MM.1S (cell line): ENCODE results near the gene HECTD4.
"Not testable (repeated sequence)": the region's sequence is repeated elsewhere in the genome, so short reads cannot be mapped to it uniquely, and the experiment has no call there.

Experiments used
- DNase-seq: peaks from one replicate; pipeline ENCODE4 v3.0.0-alpha.2; 2015
- H2AFZ ChIP-seq: fragments of 300-600 bp; sonication (generic); 2 replicates; pipeline ENCODE4 v1.6.0; 2016; ENCODE audit warnings: antibody characterized with exemption, low read length
- H3F3A ChIP-seq: fragments of 300-600 bp; sonication (generic); 2 replicates; pipeline ENCODE4 v1.6.1; 2016; ENCODE audit warnings: mild to moderate bottlenecking, antibody characterized with exemption, low read length, moderate library complexity, mixed read lengths; ENCODE audit not compliant: insufficient read depth
- H3K27ac ChIP-seq: fragments of 300-600 bp; sonication (generic); 2 replicates; pipeline ENCODE4 v1.5.1; 2016; ENCODE audit warnings: mild to moderate bottlenecking, low read length
- H3K27me3 ChIP-seq: fragments of 300-600 bp; sonication (generic); replicated peaks from 2 replicates; pipeline ENCODE4 v1.6.0; 2016; ENCODE audit warnings: low read length; ENCODE audit not compliant: insufficient read depth
- H3K36me3 ChIP-seq: fragments of 300-600 bp; sonication (generic); replicated peaks from 2 replicates; pipeline ENCODE4 v1.6.1; 2016; ENCODE audit warnings: mild to moderate bottlenecking, low read length, mixed read lengths; ENCODE audit not compliant: insufficient read depth
- H3K4me1 ChIP-seq: fragments of 300-600 bp; sonication (generic); 2 replicates; pipeline ENCODE4 v1.6.1; 2016; ENCODE audit warnings: low read length, mixed read lengths
- H3K4me2 ChIP-seq: fragments of 300-600 bp; sonication (generic); 2 replicates; pipeline ENCODE4 v1.6.0; 2016; ENCODE audit warnings: low read depth, low read length
- H3K4me3 ChIP-seq: fragments of 300-600 bp; sonication (generic); 2 replicates; pipeline ENCODE4 v1.5.1; 2016; ENCODE audit warnings: low read length, mixed read lengths
- H3K79me2 ChIP-seq: fragments of 300-600 bp; sonication (generic); 2 replicates; pipeline ENCODE4 v1.6.1; 2016; ENCODE audit warnings: mixed run types, low read length, mixed read lengths
- H3K9ac ChIP-seq: fragments of 300-600 bp; sonication (generic); 2 replicates; pipeline ENCODE4 v1.6.1; 2016; ENCODE audit warnings: low read length, mixed read lengths
- H3K9me2 ChIP-seq: fragments of 300-600 bp; sonication (generic); replicated peaks from 2 replicates; pipeline ENCODE4 v1.6.1; 2016; ENCODE audit warnings: mild to moderate bottlenecking, low read length, mixed read lengths; ENCODE audit not compliant: insufficient read depth
- H3K9me3 ChIP-seq: fragments of 300-600 bp; sonication (generic); replicated peaks from 2 replicates; pipeline ENCODE4 v1.6.1; 2016; ENCODE audit warnings: mild to moderate bottlenecking, low read length, mixed read lengths; ENCODE audit not compliant: insufficient read depth
- H4K20me1 ChIP-seq: fragments of 300-600 bp; sonication (generic); 2 replicates; pipeline ENCODE4 v1.6.1; 2016; ENCODE audit warnings: mild to moderate bottlenecking, low read length, moderate library complexity, mixed read lengths; ENCODE audit not compliant: insufficient read depth
- EZH2 ChIP-seq: fragments of 300-600 bp; sonication (generic); optimal IDR thresholded peaks from 2 replicates; pipeline ENCODE3; 2017; ENCODE audit warnings: low read depth, mild to moderate bottlenecking, antibody characterized with exemption, low read length, mixed read lengths
- EZH2phosphoT487 ChIP-seq: fragments of 300-600 bp; sonication (generic); IDR thresholded peaks from 2 replicates; pipeline ENCODE4 v1.6.1; 2018; ENCODE audit warnings: antibody characterized with exemption, low read length
- TF ChIP-seq, protein P1 (sequence below): fragments of 300-600 bp; sonication (generic); IDR thresholded peaks from 2 replicates; pipeline ENCODE4 v1.5.1; 2016; ENCODE audit warnings: antibody characterized with exemption, low read length, mixed read lengths

HECTD4 gene

DNA sequence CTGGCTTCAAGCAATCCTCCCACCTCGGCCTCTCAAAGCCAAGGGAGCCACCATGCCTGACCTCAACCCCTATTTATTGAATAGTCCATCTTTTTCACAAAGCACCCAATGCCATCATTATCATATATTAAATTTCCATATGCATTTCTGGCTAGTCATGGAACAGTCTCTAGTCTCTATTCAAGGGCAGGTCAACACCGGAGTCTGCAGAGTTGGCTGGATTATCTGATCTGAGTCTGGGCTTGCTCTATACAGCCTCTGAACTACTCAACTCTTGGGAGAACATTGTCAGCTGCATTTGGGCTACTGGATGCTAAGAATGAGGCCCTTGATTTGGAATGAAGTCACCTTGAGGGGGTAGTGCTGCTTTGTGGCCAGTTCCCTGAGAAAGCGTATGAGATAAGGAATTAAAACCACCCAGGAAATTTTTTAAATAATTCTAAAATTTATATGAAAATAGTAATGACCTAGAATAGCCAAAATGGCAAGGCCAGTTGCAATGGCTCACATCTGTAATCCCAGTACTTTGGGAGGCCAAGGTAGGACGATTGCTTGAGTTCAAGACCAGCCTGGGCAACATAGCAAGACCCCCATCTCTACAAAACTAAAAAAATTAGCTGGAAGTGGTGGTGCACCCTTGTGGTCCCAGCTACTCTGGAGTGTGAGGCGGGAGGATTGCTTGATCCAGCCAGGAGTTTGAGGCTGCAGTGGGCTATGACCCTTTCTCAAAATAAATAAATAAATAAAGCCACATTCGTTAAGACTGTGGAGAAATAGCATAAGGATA, 266.8 kb downstream of the HECTD4 start:
- Histone ChIP-seq H3K27me3 (no peaks in the 10 kb centered on the region), H3K36me3 (no peaks in the 10 kb centered on the region), H3F3A (no peaks in the 10 kb centered on the region), H3K4me1 (no peaks in the 10 kb centered on the region; the same call in 1 of the 2 replicates), H4K20me1 (no peaks in the 10 kb centered on the region), H3K27ac (no peak overlapping the region), H3K4me2 (no peak overlapping the region), H3K9ac (no peak overlapping the region), H3K79me2 (no peaks in the 10 kb centered on the region), H3K9me3 (no peaks in the 10 kb centered on the region), H3K9me2 (no peaks in the 10 kb centered on the region), H3K4me3 (no peak overlapping the region), H2AFZ (no peak overlapping the region)
- TF ChIP-seq, protein P1, sequence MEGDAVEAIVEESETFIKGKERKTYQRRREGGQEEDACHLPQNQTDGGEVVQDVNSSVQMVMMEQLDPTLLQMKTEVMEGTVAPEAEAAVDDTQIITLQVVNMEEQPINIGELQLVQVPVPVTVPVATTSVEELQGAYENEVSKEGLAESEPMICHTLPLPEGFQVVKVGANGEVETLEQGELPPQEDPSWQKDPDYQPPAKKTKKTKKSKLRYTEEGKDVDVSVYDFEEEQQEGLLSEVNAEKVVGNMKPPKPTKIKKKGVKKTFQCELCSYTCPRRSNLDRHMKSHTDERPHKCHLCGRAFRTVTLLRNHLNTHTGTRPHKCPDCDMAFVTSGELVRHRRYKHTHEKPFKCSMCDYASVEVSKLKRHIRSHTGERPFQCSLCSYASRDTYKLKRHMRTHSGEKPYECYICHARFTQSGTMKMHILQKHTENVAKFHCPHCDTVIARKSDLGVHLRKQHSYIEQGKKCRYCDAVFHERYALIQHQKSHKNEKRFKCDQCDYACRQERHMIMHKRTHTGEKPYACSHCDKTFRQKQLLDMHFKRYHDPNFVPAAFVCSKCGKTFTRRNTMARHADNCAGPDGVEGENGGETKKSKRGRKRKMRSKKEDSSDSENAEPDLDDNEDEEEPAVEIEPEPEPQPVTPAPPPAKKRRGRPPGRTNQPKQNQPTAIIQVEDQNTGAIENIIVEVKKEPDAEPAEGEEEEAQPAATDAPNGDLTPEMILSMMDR: no peak
- TF ChIP-seq EZH2phosphoT487: no peak
- no peak for TF ChIP-seq EZH2
- no peak for DNase-seq

DNA sequence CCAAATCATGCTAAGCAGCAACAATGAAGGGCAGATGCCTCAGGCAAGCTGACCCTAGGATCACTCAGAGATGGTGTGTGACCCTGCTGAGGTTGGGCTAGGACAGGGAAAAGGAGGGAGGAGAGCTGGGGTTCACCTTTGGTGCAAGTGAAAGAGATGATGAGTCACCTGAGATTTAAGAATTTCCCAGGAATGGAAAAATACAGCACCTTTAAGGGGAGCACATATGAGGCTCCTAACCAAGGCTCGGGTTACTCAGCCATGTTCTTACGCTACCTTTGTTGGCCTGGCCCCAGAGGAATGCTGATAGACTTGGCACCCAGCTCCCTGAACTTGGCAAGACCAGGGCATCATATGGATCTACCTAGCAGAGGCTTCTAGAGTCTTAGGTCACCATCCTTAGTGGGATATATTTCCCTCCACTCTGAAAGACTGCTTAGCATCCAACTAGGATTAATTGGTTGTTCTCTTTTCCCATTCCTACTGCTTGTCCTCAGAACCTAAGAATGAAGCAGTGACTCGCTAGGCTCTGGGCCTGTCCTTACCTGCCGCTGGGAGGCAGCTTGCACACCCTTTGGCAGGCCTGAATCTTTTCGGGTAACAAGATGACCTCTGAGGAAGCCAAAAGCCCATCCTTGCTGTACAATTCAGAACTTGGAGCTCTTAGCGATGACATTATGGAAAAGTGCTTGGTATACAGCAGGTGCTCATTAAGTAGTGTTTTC, 269.7 kb downstream of the HECTD4 start:
- no peaks in the 10 kb centered on the region for H3K9me3 ChIP-seq
- TF ChIP-seq, protein P1: no peak
- TF ChIP-seq EZH2 (no peak), EZH2phosphoT487 (no peak)
- H3K9me2 ChIP-seq: no peaks in the 10 kb centered on the region
- H3K79me2 ChIP-seq: peaks cover 12% of the 10 kb centered on the region
- no peak overlapping the region for H2AFZ ChIP-seq
- no peak overlapping the region for H3K4me3 ChIP-seq
- no peaks in the 10 kb centered on the region; the same call in 1 of the 2 replicates for H3K4me1 ChIP-seq
- no peak overlapping the region for H3K4me2 ChIP-seq
- no peak for DNase-seq
- H3K9ac ChIP-seq: no peak overlapping the region
- no peaks in the 10 kb centered on the region for H3K36me3 ChIP-seq
- H3K27me3 ChIP-seq: no peaks in the 10 kb centered on the region
- no peaks in the 10 kb centered on the region for H4K20me1 ChIP-seq
- no peak overlapping the region for H3K27ac ChIP-seq
- no peaks in the 10 kb centered on the region for H3F3A ChIP-seq

GRCh38 chr12:112111931-112112330, 270.3 kb downstream of the HECTD4 start:
- TF ChIP-seq, protein P1: no peak
- TF ChIP-seq EZH2 (no peak), EZH2phosphoT487 (no peak)
- Histone ChIP-seq H4K20me1 (no peaks in the 10 kb centered on the region), H3F3A (no peaks in the 10 kb centered on the region), H3K27ac (no peak overlapping the region), H3K9ac (no peak overlapping the region), H3K9me3 (no peaks in the 10 kb centered on the region), H3K27me3 (no peaks in the 10 kb centered on the region), H3K79me2 (peaks cover 19% of the 10 kb centered on the region), H3K4me3 (no peak overlapping the region), H3K4me2 (no peak overlapping the region), H2AFZ (no peak overlapping the region), H3K9me2 (no peaks in the 10 kb centered on the region), H3K4me1 (no peaks in the 10 kb centered on the region; the same call in 1 of the 2 replicates), H3K36me3 (no peaks in the 10 kb centered on the region)
- DNase-seq: no peak

GRCh38 chr12:112110787-112111662, 271.2 kb downstream of the HECTD4 start:
- H3K4me1 ChIP-seq, H3F3A ChIP-seq: not testable (repeated sequence)

More at GRCh38 chr12:112110787-112111662, 271.2 kb downstream of the HECTD4 start:
- H3K4me2 ChIP-seq, H3K9ac ChIP-seq, H3K9me3 ChIP-seq, H3K4me3 ChIP-seq, H3K27ac ChIP-seq, DNase-seq, H3K9me2 ChIP-seq, H4K20me1 ChIP-seq, H3K36me3 ChIP-seq, H3K27me3 ChIP-seq: not testable (repeated sequence)
- Histone ChIP-seq H3K79me2 (peaks cover 28% of the 10 kb centered on the region), H2AFZ (0 out of 2 replicates have a peak overlapping the region, but pooled peaks have one; percentile 4)
